GM20000 (cell line): ENCODE results near the gene CD86.

ENCODE experiments used
- DNase-seq: peaks from one replicate; pipeline ENCODE4 v3.0.0; 2012; ENCODE audit warnings: low spot score
- CTCF ChIP-seq: IDR thresholded peaks from 2 replicates; pipeline ENCODE4 v1.5.1; 2012; ENCODE audit warnings: mild to moderate bottlenecking, control low read depth; ENCODE audit errors: extremely low read depth, missing control alignments

Gene CD86

DNA sequence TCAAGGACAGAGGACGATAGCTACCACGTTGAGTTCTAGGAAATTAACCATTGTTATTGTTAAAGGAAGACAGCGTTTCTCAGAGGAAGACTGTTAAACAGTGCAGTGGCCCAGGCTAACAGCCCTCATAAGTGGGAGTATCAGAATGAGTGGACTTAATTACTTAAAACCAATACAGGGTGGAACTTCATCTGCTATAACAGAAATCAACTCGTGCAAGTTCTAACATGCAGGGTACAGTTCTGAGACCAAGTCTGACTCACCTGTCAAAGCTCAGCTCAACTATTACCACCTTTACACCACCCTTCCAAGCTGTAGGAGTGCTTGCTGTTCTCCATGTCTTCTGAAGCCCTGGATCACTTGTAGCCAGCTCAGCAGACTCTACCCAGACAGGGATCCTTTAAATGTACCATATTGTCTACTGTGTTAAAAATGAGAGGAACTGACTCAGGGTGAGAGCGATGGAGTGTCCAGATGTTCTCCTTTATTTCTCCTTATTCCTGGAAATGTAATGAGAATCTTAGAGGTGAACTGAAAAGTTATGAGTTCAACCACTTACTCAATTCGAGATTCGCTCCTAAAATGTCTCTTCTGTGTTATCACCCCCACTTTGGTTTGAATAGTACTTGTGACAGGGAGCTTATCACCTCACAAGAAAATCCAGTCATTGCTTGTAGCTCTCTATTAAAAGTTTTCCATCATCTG, 26.5 kb downstream of the CD86 start:
- DNase-seq, result no peak
- no peak for TF ChIP-seq CTCF

GRCh38 chr3:122082357-122082756, 27.2 kb downstream of the CD86 start:
- no peak for TF ChIP-seq CTCF

DNA sequence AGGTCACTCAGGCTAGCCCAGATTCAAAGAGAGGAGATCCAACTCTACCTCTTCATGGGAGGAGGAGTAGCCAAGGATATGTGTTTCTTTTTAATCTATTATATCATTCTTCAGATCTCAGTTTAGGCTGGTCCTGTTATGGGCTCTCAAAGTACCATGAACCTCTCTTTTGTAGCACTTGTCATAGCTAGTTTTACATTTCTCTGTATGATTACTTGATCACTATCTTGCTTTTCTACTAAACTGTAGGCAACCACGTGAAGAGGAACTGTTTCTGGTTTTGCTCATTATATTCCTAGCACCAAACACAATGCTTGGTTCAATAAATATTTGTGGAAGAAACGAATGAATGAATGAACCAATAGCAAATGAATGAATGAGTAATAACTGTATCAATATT, 29.6 kb downstream of the CD86 start:
- DNase-seq, result no peak
- no peak for TF ChIP-seq CTCF

More at GRCh38 chr3:122082357-122082756, 27.2 kb downstream of the CD86 start:
- DNase-seq, result no peak

DNA sequence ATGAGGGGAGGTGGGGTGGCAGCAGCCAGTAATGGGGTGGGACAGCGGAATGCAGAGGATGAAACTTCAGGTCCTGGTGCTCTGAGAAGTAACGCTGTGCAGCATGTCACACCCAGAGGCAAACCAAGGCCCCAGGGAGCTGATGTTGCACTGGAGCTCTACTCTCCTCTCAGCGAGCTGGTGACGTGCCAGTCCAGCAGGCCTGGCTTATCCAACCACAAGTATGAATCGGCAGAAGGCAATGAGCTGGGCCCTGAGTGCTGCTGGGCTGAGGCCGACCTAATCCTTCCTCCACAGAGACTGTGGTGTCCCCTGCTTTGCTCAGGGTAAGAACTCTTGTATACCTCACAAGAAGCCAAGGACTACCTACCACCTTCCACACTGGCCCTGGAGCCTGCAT, 30.5 kb downstream of the CD86 start:
- DNase-seq, result no peak
- TF ChIP-seq CTCF, result no peak

DNA sequence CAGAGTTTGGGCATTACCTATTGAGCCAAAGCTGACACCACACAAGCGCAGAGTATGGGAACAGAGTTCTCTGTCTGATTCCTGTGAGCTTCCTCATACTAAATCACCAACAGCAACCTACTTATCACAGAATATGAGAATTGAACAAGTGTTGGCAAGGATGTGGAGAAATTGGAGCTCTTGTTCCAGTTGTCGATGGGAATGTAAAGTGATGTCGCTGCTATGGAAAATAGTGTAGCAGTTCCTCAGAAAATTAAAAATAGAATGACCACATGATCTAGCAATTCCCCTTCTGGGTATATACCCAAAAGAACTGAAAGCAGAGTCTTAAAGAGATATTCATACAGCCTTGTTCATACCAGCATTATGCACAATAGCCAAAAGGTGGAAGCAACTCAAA, 33.4 kb downstream of the CD86 start:
- DNase-seq, result no peak
- TF ChIP-seq CTCF, result no peak

GRCh38 chr3:122091602-122092295, 36.6 kb downstream of the CD86 start:
- no peak for TF ChIP-seq CTCF
- no peak for DNase-seq

DNA sequence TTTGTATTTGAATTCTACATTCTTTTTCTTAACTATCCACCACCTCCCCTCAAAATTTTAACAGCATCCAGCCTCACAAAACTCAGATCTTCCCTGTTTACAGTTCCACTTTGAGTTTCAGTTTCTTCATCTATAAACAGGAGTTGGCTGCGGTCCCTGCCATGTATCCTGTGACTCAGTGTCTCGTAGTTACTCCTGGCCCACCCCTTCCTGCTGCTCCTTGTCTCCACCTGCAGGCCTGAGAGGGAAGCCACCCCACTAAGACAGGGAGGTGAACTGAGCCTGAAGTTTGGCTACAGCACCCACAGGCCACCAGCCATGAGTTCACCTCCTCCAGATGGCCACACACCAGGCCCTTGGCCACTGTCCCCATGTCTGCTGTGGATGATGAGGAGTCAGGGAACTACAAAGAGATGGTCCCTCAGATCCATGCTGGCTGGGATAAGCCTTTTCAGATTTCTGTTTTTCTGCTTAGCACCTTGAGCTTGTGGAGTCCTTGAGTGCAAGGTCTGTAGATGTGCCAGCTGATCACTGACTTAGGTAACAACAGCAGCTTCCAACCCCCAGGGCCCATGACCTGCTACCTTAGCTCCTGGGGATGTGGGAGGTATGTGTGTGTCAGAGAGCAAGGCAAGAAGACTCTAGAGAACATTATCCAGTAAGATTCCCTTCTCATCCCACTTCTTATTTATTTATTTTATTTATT, 37.5 kb downstream of the CD86 start:
- peak; percentile 50 for DNase-seq

More for the DNA sequence above, 37.5 kb downstream of the CD86 start:
- peak; percentile 70 for TF ChIP-seq CTCF
